ENCODE measurements around the gene ALG12. TPM values are rescaled to one million over a fixed set of nuclear protein-coding genes. Genes with fewer than 3 reads are reported as not detected.

The ALG12 gene
- total and polyA plus RNA-seq, 2 of the 13 experiments (the other 11 are each of a cell fraction or from before 2014, with no cell fraction given) = 7.8 to 15.8 TPM

DNA sequence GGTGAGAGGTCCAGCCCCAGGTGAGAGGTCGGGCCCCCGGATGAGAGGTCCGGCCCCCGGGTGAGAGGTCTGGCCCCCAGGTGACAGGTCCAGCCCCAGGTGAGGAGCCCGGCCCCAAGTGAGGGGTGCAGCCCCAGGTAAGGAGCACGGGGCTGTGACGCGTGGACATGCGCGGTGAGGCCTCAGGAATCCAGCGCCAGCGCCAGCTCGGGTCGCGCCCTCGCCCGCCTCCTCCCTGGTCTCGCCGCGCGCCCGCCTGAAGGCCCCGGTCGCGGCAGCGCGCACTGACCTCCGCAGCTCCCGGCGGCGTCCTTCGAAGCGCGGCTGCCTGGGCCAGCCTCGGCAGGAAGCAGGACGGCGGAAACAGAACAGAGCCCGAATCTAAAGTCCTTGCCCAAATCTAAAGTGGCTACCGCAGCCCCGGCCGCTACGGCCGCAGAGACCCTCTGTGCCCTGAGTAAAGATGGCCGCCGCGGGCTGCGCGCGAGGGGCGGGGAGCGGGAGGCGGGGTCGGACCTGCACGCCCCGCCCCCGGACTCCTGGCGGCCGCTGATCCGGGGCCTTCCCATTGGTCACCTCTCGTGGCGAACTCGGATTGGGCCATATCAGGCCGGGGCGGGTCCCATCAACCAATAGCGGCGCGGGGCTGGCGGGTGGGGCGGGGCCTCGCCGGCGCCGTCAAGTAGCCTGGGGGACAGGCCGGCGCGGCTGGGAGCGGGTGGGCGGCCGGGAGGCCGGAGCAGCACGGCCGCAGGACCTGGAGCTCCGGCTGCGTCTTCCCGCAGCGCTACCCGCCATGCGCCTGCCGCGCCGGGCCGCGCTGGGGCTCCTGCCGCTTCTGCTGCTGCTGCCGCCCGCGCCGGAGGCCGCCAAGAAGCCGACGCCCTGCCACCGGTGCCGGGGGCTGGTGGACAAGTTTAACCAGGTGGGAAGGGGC, at the start of gene ALG12, which contains the start of gene CRELD2 (continued):
- 0 out of 2 replicates have a peak, but pooled peaks have one; percentile 17 for TF ChIP-seq ZNF788 (CRISPR knock-in tag; IDR thresholded peaks at IDR 0.05; ENCODE audit: borderline replicate concordance)
- TF ChIP-seq, protein P1, sequence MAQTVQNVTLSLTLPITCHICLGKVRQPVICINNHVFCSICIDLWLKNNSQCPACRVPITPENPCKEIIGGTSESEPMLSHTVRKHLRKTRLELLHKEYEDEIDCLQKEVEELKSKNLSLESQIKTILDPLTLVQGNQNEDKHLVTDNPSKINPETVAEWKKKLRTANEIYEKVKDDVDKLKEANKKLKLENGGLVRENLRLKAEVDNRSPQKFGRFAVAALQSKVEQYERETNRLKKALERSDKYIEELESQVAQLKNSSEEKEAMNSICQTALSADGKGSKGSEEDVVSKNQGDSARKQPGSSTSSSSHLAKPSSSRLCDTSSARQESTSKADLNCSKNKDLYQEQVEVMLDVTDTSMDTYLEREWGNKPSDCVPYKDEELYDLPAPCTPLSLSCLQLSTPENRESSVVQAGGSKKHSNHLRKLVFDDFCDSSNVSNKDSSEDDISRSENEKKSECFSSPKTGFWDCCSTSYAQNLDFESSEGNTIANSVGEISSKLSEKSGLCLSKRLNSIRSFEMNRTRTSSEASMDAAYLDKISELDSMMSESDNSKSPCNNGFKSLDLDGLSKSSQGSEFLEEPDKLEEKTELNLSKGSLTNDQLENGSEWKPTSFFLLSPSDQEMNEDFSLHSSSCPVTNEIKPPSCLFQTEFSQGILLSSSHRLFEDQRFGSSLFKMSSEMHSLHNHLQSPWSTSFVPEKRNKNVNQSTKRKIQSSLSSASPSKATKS (CRISPR knock-in tag; IDR thresholded peaks at IDR 0.05) = no peak; the same call in 1 of the 2 replicates
- TF ChIP-seq ZMAT3 (CRISPR knock-in tag; conservative IDR thresholded peaks at IDR 0.05) = no peak
- 0 out of 2 replicates have a peak, but pooled peaks have one; percentile 35 for TF ChIP-seq ZNF121 (CRISPR knock-in tag; IDR thresholded peaks at IDR 0.05)
- no peak for TF ChIP-seq ZFP41 (CRISPR knock-in tag; IDR thresholded peaks at IDR 0.05; ENCODE audit: borderline replicate concordance)
- TF ChIP-seq DNMT1 (CRISPR knock-in tag; IDR thresholded peaks at IDR 0.05) = no peak
- no peak for TF ChIP-seq CHD4 (IDR thresholded peaks at IDR 0.05; ENCODE audit: borderline replicate concordance, low read length)
- TF ChIP-seq, protein P2, sequence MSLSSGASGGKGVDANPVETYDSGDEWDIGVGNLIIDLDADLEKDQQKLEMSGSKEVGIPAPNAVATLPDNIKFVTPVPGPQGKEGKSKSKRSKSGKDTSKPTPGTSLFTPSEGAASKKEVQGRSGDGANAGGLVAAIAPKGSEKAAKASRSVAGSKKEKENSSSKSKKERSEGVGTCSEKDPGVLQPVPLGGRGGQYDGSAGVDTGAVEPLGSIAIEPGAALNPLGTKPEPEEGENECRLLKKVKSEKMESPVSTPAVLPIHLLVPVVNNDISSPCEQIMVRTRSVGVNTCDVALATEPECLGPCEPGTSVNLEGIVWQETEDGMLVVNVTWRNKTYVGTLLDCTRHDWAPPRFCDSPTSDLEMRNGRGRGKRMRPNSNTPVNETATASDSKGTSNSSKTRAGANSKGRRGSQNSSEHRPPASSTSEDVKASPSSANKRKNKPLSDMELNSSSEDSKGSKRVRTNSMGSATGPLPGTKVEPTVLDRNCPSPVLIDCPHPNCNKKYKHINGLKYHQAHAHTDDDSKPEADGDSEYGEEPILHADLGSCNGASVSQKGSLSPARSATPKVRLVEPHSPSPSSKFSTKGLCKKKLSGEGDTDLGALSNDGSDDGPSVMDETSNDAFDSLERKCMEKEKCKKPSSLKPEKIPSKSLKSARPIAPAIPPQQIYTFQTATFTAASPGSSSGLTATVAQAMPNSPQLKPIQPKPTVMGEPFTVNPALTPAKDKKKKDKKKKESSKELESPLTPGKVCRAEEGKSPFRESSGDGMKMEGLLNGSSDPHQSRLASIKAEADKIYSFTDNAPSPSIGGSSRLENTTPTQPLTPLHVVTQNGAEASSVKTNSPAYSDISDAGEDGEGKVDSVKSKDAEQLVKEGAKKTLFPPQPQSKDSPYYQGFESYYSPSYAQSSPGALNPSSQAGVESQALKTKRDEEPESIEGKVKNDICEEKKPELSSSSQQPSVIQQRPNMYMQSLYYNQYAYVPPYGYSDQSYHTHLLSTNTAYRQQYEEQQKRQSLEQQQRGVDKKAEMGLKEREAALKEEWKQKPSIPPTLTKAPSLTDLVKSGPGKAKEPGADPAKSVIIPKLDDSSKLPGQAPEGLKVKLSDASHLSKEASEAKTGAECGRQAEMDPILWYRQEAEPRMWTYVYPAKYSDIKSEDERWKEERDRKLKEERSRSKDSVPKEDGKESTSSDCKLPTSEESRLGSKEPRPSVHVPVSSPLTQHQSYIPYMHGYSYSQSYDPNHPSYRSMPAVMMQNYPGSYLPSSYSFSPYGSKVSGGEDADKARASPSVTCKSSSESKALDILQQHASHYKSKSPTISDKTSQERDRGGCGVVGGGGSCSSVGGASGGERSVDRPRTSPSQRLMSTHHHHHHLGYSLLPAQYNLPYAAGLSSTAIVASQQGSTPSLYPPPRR (CRISPR knock-in tag; IDR thresholded peaks at IDR 0.05; ENCODE audit: borderline replicate concordance) = no peak; the same call in 1 of the 2 replicates
- no peak for TF ChIP-seq NCOA1 (CRISPR knock-in tag; IDR thresholded peaks at IDR 0.05)
- TF ChIP-seq JUNB (CRISPR knock-in tag; IDR thresholded peaks at IDR 0.05; ENCODE audit: borderline replicate concordance) = no peak
- peak; percentile 74 for TF ChIP-seq KMT2B (CRISPR knock-in tag; IDR thresholded peaks at IDR 0.05)
- no peak for TF ChIP-seq ZNF335 (CRISPR knock-in tag; IDR thresholded peaks at IDR 0.05)
- no peak; the same call in 1 of the 2 replicates for TF ChIP-seq NRL (CRISPR knock-in tag; IDR thresholded peaks at IDR 0.05; ENCODE audit: borderline replicate concordance)
- no peak for TF ChIP-seq ZBTB20 (CRISPR knock-in tag; IDR thresholded peaks at IDR 0.05; ENCODE audit: borderline replicate concordance, low read depth)
- peak; percentile 97 for TF ChIP-seq ZEB1 (IDR thresholded peaks at IDR 0.05; ENCODE audit: insufficient replicate concordance, low read depth)
- TF ChIP-seq SNRNP70 (IDR thresholded peaks at IDR 0.05; ENCODE audit: low read depth, low read length) = no peak
- TF ChIP-seq ZFP36 (IDR thresholded peaks at IDR 0.05; ENCODE audit: borderline replicate concordance, low read depth, low read length, partially characterized antibody) = no peak
- peak; percentile 36 for TF ChIP-seq XRCC5 (optimal IDR thresholded peaks at IDR 0.05; ENCODE audit: low read length)
- no peak for TF ChIP-seq ZBTB42 (CRISPR knock-in tag; IDR thresholded peaks at IDR 0.05)
- TF ChIP-seq, protein P3, sequence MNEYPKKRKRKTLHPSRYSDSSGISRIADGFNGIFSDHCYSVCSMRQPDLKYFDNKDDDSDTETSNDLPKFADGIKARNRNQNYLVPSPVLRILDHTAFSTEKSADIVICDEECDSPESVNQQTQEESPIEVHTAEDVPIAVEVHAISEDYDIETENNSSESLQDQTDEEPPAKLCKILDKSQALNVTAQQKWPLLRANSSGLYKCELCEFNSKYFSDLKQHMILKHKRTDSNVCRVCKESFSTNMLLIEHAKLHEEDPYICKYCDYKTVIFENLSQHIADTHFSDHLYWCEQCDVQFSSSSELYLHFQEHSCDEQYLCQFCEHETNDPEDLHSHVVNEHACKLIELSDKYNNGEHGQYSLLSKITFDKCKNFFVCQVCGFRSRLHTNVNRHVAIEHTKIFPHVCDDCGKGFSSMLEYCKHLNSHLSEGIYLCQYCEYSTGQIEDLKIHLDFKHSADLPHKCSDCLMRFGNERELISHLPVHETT (CRISPR knock-in tag; conservative IDR thresholded peaks at IDR 0.05) = peak; percentile 47; the same call in 1 of the 2 replicates
